ENCODE measurements around the gene C22orf23.

The C22orf23 gene

DNA sequence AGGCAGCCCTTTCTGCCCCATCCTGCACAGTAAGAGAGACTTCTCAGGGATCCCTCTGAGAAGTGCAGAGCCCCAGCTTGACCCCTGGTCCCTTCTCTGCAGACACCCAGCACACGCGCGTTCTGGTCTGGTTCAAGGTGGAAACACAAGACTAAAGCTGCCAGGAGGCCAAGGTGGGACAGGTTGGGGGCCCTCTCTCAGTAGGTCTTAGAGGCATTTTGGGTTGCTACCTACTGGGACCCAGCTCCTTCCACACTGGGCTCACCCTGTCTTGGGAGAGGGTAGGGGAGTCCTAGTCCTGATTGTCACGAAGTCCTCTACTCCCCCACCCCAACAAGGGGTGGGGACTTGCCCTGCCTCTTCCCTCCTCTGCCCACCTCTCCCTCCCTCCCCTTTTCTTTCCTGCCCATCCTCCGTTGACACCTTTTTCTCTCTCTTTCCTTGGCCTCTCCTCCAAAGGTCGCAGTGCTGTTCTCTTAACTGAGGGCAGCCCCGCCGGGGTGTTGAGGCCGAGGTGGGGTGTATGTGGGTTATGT is 31.7 kb upstream of the C22orf23 start:
- TF ChIP-seq, protein P1, sequence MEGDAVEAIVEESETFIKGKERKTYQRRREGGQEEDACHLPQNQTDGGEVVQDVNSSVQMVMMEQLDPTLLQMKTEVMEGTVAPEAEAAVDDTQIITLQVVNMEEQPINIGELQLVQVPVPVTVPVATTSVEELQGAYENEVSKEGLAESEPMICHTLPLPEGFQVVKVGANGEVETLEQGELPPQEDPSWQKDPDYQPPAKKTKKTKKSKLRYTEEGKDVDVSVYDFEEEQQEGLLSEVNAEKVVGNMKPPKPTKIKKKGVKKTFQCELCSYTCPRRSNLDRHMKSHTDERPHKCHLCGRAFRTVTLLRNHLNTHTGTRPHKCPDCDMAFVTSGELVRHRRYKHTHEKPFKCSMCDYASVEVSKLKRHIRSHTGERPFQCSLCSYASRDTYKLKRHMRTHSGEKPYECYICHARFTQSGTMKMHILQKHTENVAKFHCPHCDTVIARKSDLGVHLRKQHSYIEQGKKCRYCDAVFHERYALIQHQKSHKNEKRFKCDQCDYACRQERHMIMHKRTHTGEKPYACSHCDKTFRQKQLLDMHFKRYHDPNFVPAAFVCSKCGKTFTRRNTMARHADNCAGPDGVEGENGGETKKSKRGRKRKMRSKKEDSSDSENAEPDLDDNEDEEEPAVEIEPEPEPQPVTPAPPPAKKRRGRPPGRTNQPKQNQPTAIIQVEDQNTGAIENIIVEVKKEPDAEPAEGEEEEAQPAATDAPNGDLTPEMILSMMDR (IDR thresholded peaks at IDR 0.05; ENCODE audit: insufficient read depth, low read length, poor library complexity, severe bottlenecking): no peak
- no peaks in the 10 kb centered on the region for H3K36me3 ChIP-seq (ENCODE audit: control insufficient read depth, insufficient read depth, low read length)
- no peak overlapping the region for H3K4me3 ChIP-seq (replicated peaks; ENCODE audit: low read depth, low read length)
- no peaks in the 10 kb centered on the region for H3K27me3 ChIP-seq (replicated peaks; ENCODE audit: control insufficient read depth, insufficient read depth, low read length)
- no peak for DNase-seq (ENCODE audit: extremely low read depth, insufficient read length)

DNA sequence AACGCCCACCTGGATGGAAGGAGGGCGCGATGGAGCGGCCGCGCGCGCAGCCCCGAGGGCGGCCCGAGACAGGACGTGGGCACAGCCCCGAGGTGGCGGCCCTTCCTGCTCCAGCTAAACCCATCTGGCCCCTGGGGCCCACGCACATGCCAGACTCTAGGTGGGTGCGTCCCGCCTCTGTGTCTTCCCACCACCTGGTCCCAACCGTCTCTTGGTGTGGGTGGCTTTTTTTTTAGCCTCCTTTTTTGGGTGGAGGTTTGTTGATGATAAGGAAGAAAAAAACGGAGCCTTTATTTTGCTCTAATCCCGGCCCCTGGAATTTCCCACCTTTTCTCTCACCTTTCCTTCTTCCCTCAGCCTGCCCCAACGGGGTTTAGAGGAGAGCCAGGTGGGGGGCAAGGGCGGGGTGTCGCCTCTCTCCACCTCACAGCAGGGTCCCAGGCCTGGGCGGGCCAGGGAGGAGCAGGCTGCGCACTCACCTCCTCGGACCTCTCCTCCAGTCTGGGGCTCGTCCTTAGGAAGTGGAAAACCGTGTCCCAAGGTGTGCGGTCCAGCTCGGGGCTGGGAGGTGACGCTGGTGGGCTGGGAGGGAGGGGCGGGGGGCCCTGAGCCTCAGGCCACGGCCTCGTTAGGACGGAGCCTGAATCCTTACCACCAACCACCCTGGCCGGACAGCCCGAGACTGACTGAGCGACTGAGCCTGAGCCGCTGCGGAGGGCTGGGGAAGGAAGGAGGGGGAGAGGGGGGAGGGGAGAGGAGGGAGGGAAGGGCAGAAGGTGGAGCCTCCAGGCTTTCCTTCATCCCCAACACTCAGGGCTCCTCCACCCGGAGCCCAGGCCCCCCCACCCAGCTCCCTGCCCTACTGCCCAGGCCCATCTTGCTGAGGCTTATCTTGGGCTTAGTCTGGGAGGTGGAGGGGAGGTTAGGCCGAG is 30.7 kb upstream of the C22orf23 start, which contains the start of gene SOX10:
Gene SOX10, minus strand, starts transcription at position 696 of the 932 bp plus-strand sequence. CDS start 771 bp downstream, outside the sequence.
- Histone ChIP-seq H3K27me3 (replicated peaks; ENCODE audit: control insufficient read depth, insufficient read depth, low read length) (no peaks in the 10 kb centered on the region), H3K4me3 (replicated peaks; ENCODE audit: low read depth, low read length) (no peak within 1 kb of the TSS), H3K36me3 (ENCODE audit: control insufficient read depth, insufficient read depth, low read length) (no peaks in the 10 kb centered on the region)
- no peak for DNase-seq (ENCODE audit: extremely low read depth, insufficient read length)
- TF ChIP-seq, protein P1 (IDR thresholded peaks at IDR 0.05; ENCODE audit: insufficient read depth, low read length, poor library complexity, severe bottlenecking): no peak

DNA sequence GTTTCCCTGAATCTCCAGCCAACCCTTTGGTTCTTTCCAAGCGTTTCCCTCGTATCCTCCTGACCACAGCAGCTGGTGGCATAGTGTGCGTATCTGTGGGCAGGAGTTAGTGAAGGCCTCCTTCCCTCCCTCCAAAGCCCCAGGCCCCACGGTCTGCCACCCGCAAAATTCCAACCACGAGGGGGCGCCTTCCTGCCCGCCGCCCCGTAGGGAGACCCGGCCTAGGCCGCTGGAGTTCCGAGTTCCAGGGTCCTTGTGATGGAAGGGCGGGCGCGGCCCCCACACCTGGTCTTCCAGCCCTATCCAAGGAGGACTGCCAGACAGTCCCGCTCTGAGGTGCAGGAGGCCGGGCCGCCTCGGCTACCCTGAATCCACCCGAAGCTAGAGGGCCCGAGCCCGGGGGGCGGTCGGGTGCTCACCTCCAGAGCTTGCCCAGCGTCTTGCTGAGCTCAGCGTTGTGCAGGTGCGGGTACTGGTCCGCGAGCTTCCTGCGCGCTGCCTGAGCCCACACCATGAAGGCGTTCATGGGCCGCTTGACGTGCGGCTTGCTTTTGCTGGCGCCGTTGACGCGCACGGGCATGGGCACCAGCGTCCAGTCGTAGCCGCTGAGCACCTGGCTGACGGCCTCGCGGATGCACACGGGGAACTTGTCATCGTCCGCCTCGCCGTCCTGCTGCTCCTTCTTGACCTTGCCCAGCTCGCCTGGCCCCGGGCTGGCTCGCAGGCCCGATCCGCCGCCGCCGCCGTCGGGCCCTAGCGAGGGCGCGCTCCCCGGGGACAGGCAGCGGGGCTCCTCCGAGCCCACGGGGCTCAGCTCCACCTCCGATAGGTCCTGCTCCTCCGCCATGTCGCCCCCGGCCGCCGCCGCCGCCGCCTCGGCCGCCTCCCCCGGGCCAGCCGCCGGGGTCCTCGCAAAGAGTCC is 29.8 kb upstream of the C22orf23 start:
- Histone ChIP-seq H3K36me3 (ENCODE audit: control insufficient read depth, insufficient read depth, low read length) (no peaks in the 10 kb centered on the region), H3K27me3 (replicated peaks; ENCODE audit: control insufficient read depth, insufficient read depth, low read length) (no peaks in the 10 kb centered on the region), H3K4me3 (replicated peaks; ENCODE audit: low read depth, low read length) (no peak overlapping the region)
- TF ChIP-seq, protein P1 (IDR thresholded peaks at IDR 0.05; ENCODE audit: insufficient read depth, low read length, poor library complexity, severe bottlenecking): no peak
- DNase-seq (ENCODE audit: extremely low read depth, insufficient read length): no peak

DNA sequence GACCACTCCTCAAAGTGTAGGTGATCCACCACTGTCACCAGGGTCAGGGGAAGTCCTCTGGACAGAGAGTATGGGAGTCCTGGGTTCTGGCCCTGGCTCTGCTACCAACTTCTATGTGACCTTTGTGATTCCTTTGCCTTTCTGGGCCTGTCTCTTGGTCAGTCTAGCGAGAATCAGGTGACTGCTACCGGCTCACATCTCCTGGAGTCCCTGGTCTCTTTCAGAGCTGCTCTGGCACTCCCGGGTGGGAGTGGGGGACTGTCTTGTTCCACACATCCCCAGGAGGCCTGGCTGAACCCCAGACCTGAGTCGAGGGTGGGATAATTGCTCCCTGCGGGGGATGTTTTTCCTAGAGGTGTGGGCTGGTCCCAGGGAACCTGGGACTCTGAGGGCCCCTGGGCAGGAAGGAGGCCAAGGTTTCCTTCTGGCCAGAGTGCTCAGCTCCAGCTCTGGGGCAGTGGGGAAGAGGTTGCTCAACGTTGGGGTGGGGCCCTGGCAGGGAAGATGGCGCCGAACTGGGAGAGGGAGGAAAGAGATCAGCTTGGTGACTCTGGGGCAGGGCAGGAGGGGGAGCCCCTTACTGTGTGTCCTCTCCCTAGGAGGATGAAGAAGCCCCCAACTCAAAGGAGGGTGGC is 28.9 kb upstream of the C22orf23 start:
- no peak for DNase-seq (ENCODE audit: extremely low read depth, insufficient read length)
- no peaks in the 10 kb centered on the region for H3K36me3 ChIP-seq (ENCODE audit: control insufficient read depth, insufficient read depth, low read length)
- no peak overlapping the region for H3K4me3 ChIP-seq (replicated peaks; ENCODE audit: low read depth, low read length)
- H3K27me3 ChIP-seq (replicated peaks; ENCODE audit: control insufficient read depth, insufficient read depth, low read length): no peaks in the 10 kb centered on the region
- TF ChIP-seq, protein P1 (IDR thresholded peaks at IDR 0.05; ENCODE audit: insufficient read depth, low read length, poor library complexity, severe bottlenecking): no peak

DNA sequence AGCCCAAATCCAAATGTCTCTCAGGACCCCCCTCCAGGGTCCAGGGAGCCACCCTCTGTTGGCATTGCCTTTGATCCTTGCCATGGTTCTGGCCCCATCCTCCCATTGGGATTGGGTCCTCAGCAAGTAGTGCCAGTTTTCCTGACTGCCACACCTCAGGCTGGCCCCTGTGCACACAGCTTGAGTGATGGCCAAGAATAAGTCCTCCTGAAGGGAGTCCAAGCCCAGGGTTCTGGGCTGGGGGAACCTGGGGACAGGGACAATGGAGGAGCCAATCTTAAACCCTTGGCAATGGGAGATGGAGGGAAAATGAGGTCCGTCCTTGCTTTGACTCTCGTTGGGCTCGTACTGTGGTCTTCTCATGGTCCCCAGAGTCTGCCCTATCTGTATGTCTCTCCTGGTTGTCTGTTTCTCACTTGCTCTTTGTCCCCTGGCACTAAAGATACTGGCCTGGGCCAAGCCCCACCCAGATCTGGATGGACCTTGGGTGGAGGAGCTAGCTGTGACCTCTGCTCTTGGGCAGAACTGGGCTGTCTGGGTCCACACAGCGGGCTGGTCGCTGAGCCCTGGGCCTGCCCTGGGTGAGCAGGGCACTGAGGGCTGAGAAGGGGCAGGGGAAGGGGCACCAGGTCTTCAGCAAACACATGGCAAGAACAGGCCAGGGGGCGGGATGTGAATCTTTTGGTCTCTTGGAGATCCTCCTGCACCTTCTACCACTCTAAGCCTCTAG is 28.0 kb upstream of the C22orf23 start:
- Histone ChIP-seq H3K36me3 (ENCODE audit: control insufficient read depth, insufficient read depth, low read length) (no peaks in the 10 kb centered on the region), H3K27me3 (replicated peaks; ENCODE audit: control insufficient read depth, insufficient read depth, low read length) (no peaks in the 10 kb centered on the region), H3K4me3 (replicated peaks; ENCODE audit: low read depth, low read length) (no peak overlapping the region)
- TF ChIP-seq, protein P1 (IDR thresholded peaks at IDR 0.05; ENCODE audit: insufficient read depth, low read length, poor library complexity, severe bottlenecking): no peak
- DNase-seq (ENCODE audit: extremely low read depth, insufficient read length): no peak
